ENCODE measurements around the gene ATG7. TPM values are rescaled to one million over a fixed set of nuclear protein-coding genes. Genes with fewer than 3 reads are reported as not detected.
"Not testable (repeated sequence)": the region's sequence is repeated elsewhere in the genome, so short reads cannot be mapped to it uniquely, and the experiment has no call there.

Gene ATG7
- total RNA-seq, 1 donor from 2014 or later = 31.3 TPM

- Histone ChIP-seq H3K27me3 (ENCODE audit: control insufficient read depth, insufficient read depth, low read length) (no peaks in the 10 kb centered on the region), H3K4me3 (ENCODE audit: low read depth, low read length) (no peak overlapping the region), H3K36me3 (ENCODE audit: control insufficient read depth, insufficient read depth, low read length) (no peaks in the 10 kb centered on the region)
- DNase-seq (ENCODE audit: low read depth) = no peak
- no peak for TF ChIP-seq CTCF (IDR thresholded peaks at IDR 0.05; ENCODE audit: insufficient read depth, low read length, poor library complexity, severe bottlenecking)
These were observed 318.8 kb downstream of the ATG7 start for GRCh38 chr3:11591002-11591355.

GRCh38 chr3:11591391-11592282, 319.4 kb downstream of the ATG7 start:
- Histone ChIP-seq H3K4me3 (ENCODE audit: low read depth, low read length) (no peak overlapping the region), H3K36me3 (ENCODE audit: control insufficient read depth, insufficient read depth, low read length) (no peaks in the 10 kb centered on the region), H3K27me3 (ENCODE audit: control insufficient read depth, insufficient read depth, low read length) (no peaks in the 10 kb centered on the region)
- TF ChIP-seq CTCF (IDR thresholded peaks at IDR 0.05; ENCODE audit: insufficient read depth, low read length, poor library complexity, severe bottlenecking) = no peak
- peak; percentile 93 for DNase-seq (ENCODE audit: low read depth)

GRCh38 chr3:11592445-11593298, 320.5 kb downstream of the ATG7 start:
- Histone ChIP-seq H3K27me3 (ENCODE audit: control insufficient read depth, insufficient read depth, low read length) (no peaks in the 10 kb centered on the region), H3K36me3 (ENCODE audit: control insufficient read depth, insufficient read depth, low read length) (no peaks in the 10 kb centered on the region), H3K4me3 (ENCODE audit: low read depth, low read length) (no peak overlapping the region)
- no peak for TF ChIP-seq CTCF (IDR thresholded peaks at IDR 0.05; ENCODE audit: insufficient read depth, low read length, poor library complexity, severe bottlenecking)
- no peak for DNase-seq (ENCODE audit: low read depth)

GRCh38 chr3:11593318-11594034, 321.3 kb downstream of the ATG7 start:
- no peak for TF ChIP-seq CTCF (IDR thresholded peaks at IDR 0.05; ENCODE audit: insufficient read depth, low read length, poor library complexity, severe bottlenecking)

GRCh38 chr3:11595024-11595423, 322.8 kb downstream of the ATG7 start:
- H3K36me3 ChIP-seq (ENCODE audit: control insufficient read depth, insufficient read depth, low read length); DNase-seq (ENCODE audit: low read depth); H3K4me3 ChIP-seq (ENCODE audit: low read depth, low read length); H3K27me3 ChIP-seq (ENCODE audit: control insufficient read depth, insufficient read depth, low read length): not testable (repeated sequence)

More at GRCh38 chr3:11593318-11594034, 321.3 kb downstream of the ATG7 start:
- no peak for DNase-seq (ENCODE audit: low read depth)
- H3K27me3 ChIP-seq (ENCODE audit: control insufficient read depth, insufficient read depth, low read length) = no peaks in the 10 kb centered on the region
- no peaks in the 10 kb centered on the region for H3K36me3 ChIP-seq (ENCODE audit: control insufficient read depth, insufficient read depth, low read length)
- no peak overlapping the region for H3K4me3 ChIP-seq (ENCODE audit: low read depth, low read length)

GRCh38 chr3:11596387-11596786, 324.2 kb downstream of the ATG7 start:
- TF ChIP-seq CTCF (IDR thresholded peaks at IDR 0.05; ENCODE audit: insufficient read depth, low read length, poor library complexity, severe bottlenecking) = no peak
- no peak for DNase-seq (ENCODE audit: low read depth)
- Histone ChIP-seq H3K4me3 (ENCODE audit: low read depth, low read length) (no peak overlapping the region), H3K27me3 (ENCODE audit: control insufficient read depth, insufficient read depth, low read length) (no peaks in the 10 kb centered on the region), H3K36me3 (ENCODE audit: control insufficient read depth, insufficient read depth, low read length) (no peaks in the 10 kb centered on the region)

Data from kidney epithelial cell (primary cell).